B cell (primary cell): ENCODE measurements around the gene CD8A. TPM values are rescaled to one million over a fixed set of nuclear protein-coding genes. Genes with fewer than 3 reads are reported as not detected.

ENCODE experiments used
- ATAC-seq: fragments of 200-7000 bp; cut with Tn5 transposase; one replicate; pipeline ENCODE4 v1.10.0; 2021; ENCODE audit warnings: low read depth, mild to moderate bottlenecking, moderate number of reproducible peaks, moderate library complexity
- CTCF ChIA-PET: fragments of 350-600 bp; sonication (Branson Sonifier 250); formaldehyde crosslinking; loops from one replicate; lab custom pipeline; 2021; ENCODE audit warnings: antibody characterized with exemption, inconsistent platforms; lab: Charles Lee
- POLR2A ChIA-PET: fragments of 350-600 bp; sonication (Branson Sonifier 250); formaldehyde crosslinking; loops from one replicate; lab custom pipeline; 2021; ENCODE audit warnings: antibody characterized with exemption; lab: Charles Lee
- DNase-seq: peaks from one replicate; pipeline ENCODE4 v3.0.0; 2013
- H2AFZ ChIP-seq: 2 replicates; pipeline ENCODE4 v1.6.1; 2012; ENCODE audit warnings: mild to moderate bottlenecking, low read depth, low read length; ENCODE audit not compliant: insufficient read depth, poor library complexity, severe bottlenecking
- H3K27ac ChIP-seq, 2 donors: 1 replicate in 1 of 2; 2 replicates in 1 of 2; pipeline ENCODE4 v1.5.1; 2012 to 2013; ENCODE audit warnings: low read length in 2 of 2, mild to moderate bottlenecking in 2 of 2, moderate library complexity in 1 of 2
- H3K27me3 ChIP-seq, 4 experiments: fragments of 200-600 bp in 1 of 4; sonication (generic) in 1 of 4; replicated peaks in 1 of 4; 1 replicate in 2 of 4; 2 replicates in 2 of 4; pipeline versions ENCODE4 v1.6.1 to v1.7.0; 2013 to 2016; ENCODE audit warnings: low read length in 3 of 4, mild to moderate bottlenecking in 2 of 4, mixed read lengths in 1 of 4, moderate library complexity in 1 of 4; ENCODE audit not compliant: insufficient read depth in 4 of 4, control insufficient read depth in 3 of 4; ENCODE audit errors: control extremely low read depth in 1 of 4
- H3K36me3 ChIP-seq, 2 experiments: replicated peaks in 1 of 2; 1 replicate in 1 of 2; 2 replicates in 1 of 2; pipeline versions ENCODE4 v1.6.1 to v1.7.1; 2013; ENCODE audit warnings: low read length in 1 of 2; ENCODE audit not compliant: insufficient read depth in 2 of 2, control insufficient read depth in 1 of 2; ENCODE audit errors: control extremely low read depth in 1 of 2, extremely low read depth in 1 of 2
- H3K4me1 ChIP-seq, 2 donors: fragments of 200-600 bp in 1 of 2; sonication (generic) in 1 of 2; 1 replicate in 1 of 2; 2 replicates in 1 of 2; pipeline versions ENCODE4 v1.5.1 to v1.6.1; 2013 to 2017; ENCODE audit warnings: low read length in 2 of 2; ENCODE audit not compliant: control insufficient read depth in 2 of 2, insufficient read depth in 2 of 2
- H3K4me2 ChIP-seq: replicated peaks from 2 replicates; pipeline ENCODE3; 2012; ENCODE audit warnings: mild to moderate bottlenecking, low read depth, low read length; ENCODE audit not compliant: poor library complexity, severe bottlenecking
- H3K4me3 ChIP-seq, 5 experiments: fragments of 200-600 bp in 1 of 5; sonication (generic) in 1 of 5; 1 replicate in 3 of 5; 2 replicates in 2 of 5; pipeline versions ENCODE4 v1.5.1 to v1.7.0; 2011 to 2016; ENCODE audit warnings: low read length in 4 of 5, mild to moderate bottlenecking in 4 of 5, low read depth in 2 of 5, control low read depth in 1 of 5, moderate library complexity in 1 of 5; ENCODE audit not compliant: insufficient read depth in 1 of 5; ENCODE audit errors: control extremely low read depth in 1 of 5, extremely low read depth in 1 of 5
- H3K79me2 ChIP-seq: fragments of 200-600 bp; sonication (generic); one replicate; pipeline ENCODE4 v1.6.0; 2016; ENCODE audit warnings: low read length; ENCODE audit not compliant: control insufficient read depth, insufficient read depth
- H3K9ac ChIP-seq: fragments of 200-600 bp; sonication (generic); 2 replicates; pipeline ENCODE4 v1.6.1; 2017; ENCODE audit warnings: mild to moderate bottlenecking, low read length, moderate library complexity
- H3K9me3 ChIP-seq, 3 donors: one replicate each; pipeline versions ENCODE4 v1.6.1 to v1.7.1; 2013; ENCODE audit warnings: low read length in 2 of 3; ENCODE audit not compliant: control insufficient read depth in 2 of 3, insufficient read depth in 1 of 3; ENCODE audit errors: control extremely low read depth in 1 of 3
- H4K20me1 ChIP-seq: 2 replicates; pipeline ENCODE4 v1.6.0; 2012; ENCODE audit warnings: mild to moderate bottlenecking, low read length; ENCODE audit not compliant: insufficient read depth, control insufficient read depth, poor library complexity, severe bottlenecking
- H3K27ac Mint-ChIP-seq: one replicate; pipeline ENCODE4 v1.8.0; 2021; ENCODE audit warnings: mixed read lengths
- H3K27me3 Mint-ChIP-seq: one replicate; pipeline ENCODE4 v1.8.0; 2021; ENCODE audit warnings: mixed read lengths
- H3K4me1 Mint-ChIP-seq: one replicate; pipeline ENCODE4 v1.8.0; 2021; ENCODE audit warnings: mixed read lengths
- H3K4me3 Mint-ChIP-seq: one replicate; pipeline ENCODE4 v1.8.0; 2021; ENCODE audit warnings: mixed read lengths
- H3K9me3 Mint-ChIP-seq: one replicate; pipeline ENCODE4 v1.8.0; 2022; ENCODE audit warnings: mixed read lengths; ENCODE audit not compliant: insufficient read depth
- CTCF ChIP-seq: fragments of 200-600 bp; IDR thresholded peaks from one replicate; pipeline ENCODE4 v1.8.0; 2022; ENCODE audit warnings: antibody characterized with exemption, mild to moderate bottlenecking
- EZH2 ChIP-seq: IDR thresholded peaks from 2 replicates; pipeline ENCODE4 v1.6.1; 2012; ENCODE audit warnings: borderline replicate concordance, low read depth, mild to moderate bottlenecking, moderate library complexity, low read length; ENCODE audit not compliant: insufficient read depth, poor library complexity, severe bottlenecking
- WGBS: methylation state at CpG from one replicate; pipeline ENCODE4 v1.1.5; 2013; ENCODE audit warnings: missing lambda C conversion rate; ENCODE audit not compliant: insufficient coverage; 5-methylcytosine and 5-hydroxymethylcytosine counted together
- intact Hi-C: fragments of 100-400 bp; cut with micrococcal nuclease; formaldehyde crosslinking; loops from one replicate; pipeline ENCODE4 v1.10.0; 2022
- polyA plus RNA-seq: library from polyadenylated mRNA; depleted of rRNA; stranded (reverse); fragments of >200 nt; gene quantifications from 2 replicates; pipeline ENCODE4 v1.2.3, GENCODE V29; 2012
- total RNA-seq, 2 donors: library from RNA; stranded (reverse); fragments of 120-200 nt in 1 of 2; gene quantifications; 1 replicate in 1 of 2; 2 replicates in 1 of 2; pipeline versions ENCODE4 v1.2.3 to v1.2.4, GENCODE V29; 2013 to 2022

The CD8A gene
- total and polyA plus RNA-seq, 2 donors (not counting 1 experiment from before 2014, with no cell fraction given): 0.49 to 0.76 TPM

- Histone ChIP-seq H3K4me3 (no peak overlapping the region), H2AFZ (no peak overlapping the region), H3K36me3 (no peaks in the 10 kb centered on the region), H3K4me2 (no peak overlapping the region), H3K27ac (no peak overlapping the region), H3K79me2 (no peaks in the 10 kb centered on the region), H3K9me3 (peaks cover 2 to 8% (median 7%) of the 10 kb centered on the region in 3 donors), H3K4me1 (no peaks in the 10 kb centered on the region), H3K9ac (no peak overlapping the region), H4K20me1 (no peaks in the 10 kb centered on the region), H3K27me3 (peaks cover 0 to 11% (median 0%) of the 10 kb centered on the region in 4 experiments)
- DNase-seq (no peak), ATAC-seq (no peak)
- Mint-ChIP-seq H3K9me3 (peaks cover 5% of the 10 kb centered on the region), H3K4me1 (no peaks in the 10 kb centered on the region), H3K27me3 (peaks cover 15% of the 10 kb centered on the region), H3K27ac (no peak overlapping the region), H3K4me3 (no peak overlapping the region)
- WGBS: no CpG with 5 or more reads among the region's 4 CpGs
- intact Hi-C loops: no loop called here
- CTCF ChIA-PET: no interaction called here
- TF ChIP-seq CTCF (no peak), EZH2 (no peak)
- POLR2A ChIA-PET: no interaction called here
Observed at GRCh38 chr2:86818114-86818801, 27.5 kb upstream of the CD8A start.

DNA sequence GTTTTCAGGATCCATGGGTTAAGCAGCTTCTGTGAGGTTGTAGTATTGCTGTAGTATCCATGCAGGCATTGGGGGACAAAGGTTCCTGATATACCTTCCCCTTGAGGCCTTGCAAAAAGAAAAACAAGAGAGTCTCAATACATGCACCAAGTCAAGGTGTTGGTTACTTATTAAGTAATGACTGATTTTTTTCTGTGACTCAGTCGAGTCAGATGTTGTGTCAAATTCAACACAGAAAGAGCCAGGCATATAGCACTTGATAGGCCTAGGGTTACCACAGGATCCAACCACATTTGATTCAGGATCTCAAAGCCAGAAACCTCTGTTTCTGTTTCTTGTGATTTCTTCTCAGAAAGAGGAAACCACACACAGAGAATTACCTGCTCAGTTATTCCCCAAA, 24.9 kb upstream of the CD8A start:
- Histone ChIP-seq H3K36me3 (no peaks in the 10 kb centered on the region), H3K9me3 (no peaks in the 10 kb centered on the region), H3K27ac (no peak overlapping the region), H3K79me2 (no peaks in the 10 kb centered on the region), H3K9ac (no peak overlapping the region), H2AFZ (no peak overlapping the region), H3K4me2 (no peak overlapping the region), H3K4me3 (no peak overlapping the region), H3K27me3 (peaks cover 0 to 4% (median 0%) of the 10 kb centered on the region in 4 experiments), H4K20me1 (no peaks in the 10 kb centered on the region), H3K4me1 (no peaks in the 10 kb centered on the region)
- no CpG with 5 or more reads among the region's 1 CpG for WGBS
- ATAC-seq: no peak
- CTCF ChIA-PET: no interaction called here
- Mint-ChIP-seq H3K27ac (no peak overlapping the region), H3K9me3 (no peaks in the 10 kb centered on the region), H3K4me3 (no peak overlapping the region), H3K4me1 (no peaks in the 10 kb centered on the region), H3K27me3 (peaks cover 25% of the 10 kb centered on the region)
- TF ChIP-seq CTCF (no peak), EZH2 (no peak)
- no peak for DNase-seq
- intact Hi-C loops: no loop called here
- POLR2A ChIA-PET: no interaction called here
